Measurements from ENCODE around the gene ZNF444. TPM values are rescaled to one million over a fixed set of nuclear protein-coding genes. Genes with fewer than 3 reads are reported as not detected.

The ZNF444 gene
- polyA plus RNA-seq, 2 of the 4 experiments (the other 2 are of a cell fraction) = 16.5 to 26.2 TPM

- TF ChIP-seq USF2 (IDR thresholded peaks at IDR 0.05) = no peak
Observed at GRCh38 chr19:56144376-56144775, 3.3 kb downstream of the ZNF444 start (continued).

GRCh38 chr19:56144831-56145230, 3.7 kb downstream of the ZNF444 start:
- TF ChIP-seq FOXS1 (CRISPR knock-in tag; IDR thresholded peaks at IDR 0.05) (no peak), EHF (CRISPR knock-in tag; IDR thresholded peaks at IDR 0.05) (no peak), USF2 (IDR thresholded peaks at IDR 0.05) (no peak), HES2 (IDR thresholded peaks at IDR 0.05) (no peak), ZC3H11A (IDR thresholded peaks at IDR 0.05) (no peak), TFCP2L1 (CRISPR knock-in tag; IDR thresholded peaks at IDR 0.05) (no peak), EHMT2 (IDR thresholded peaks at IDR 0.05; ENCODE audit: low read depth) (no peak), ZSCAN20 (CRISPR knock-in tag; IDR thresholded peaks at IDR 0.05) (no peak), PBX3 (IDR thresholded peaks at IDR 0.05) (no peak)
- Histone ChIP-seq H3K4me1 (peaks cover 14% of the 10 kb centered on the region; the same call in 2 of the 3 replicates), H3K27ac (no peak overlapping the region), H3K9me3 (no peaks in the 10 kb centered on the region), H3K4me3 (no peak overlapping the region), H3K4me2 (no peak overlapping the region)
- DNase-seq (ENCODE audit: low read depth in 1 of 2, low spot score in 1 of 2) = no peak
- POLR2A ChIA-PET = interaction anchor here (0.7 kb wide), 1 partner anchor 24 kb away, joined by 3 read pairs; the partner anchor contains the start of gene ZNF787
- 91% methylated on average over 12 of the region's 12 CpGs for WGBS (ENCODE audit: missing lambda C conversion rate)
- ATAC-seq = no peak
- CTCF ChIA-PET = no interaction called here
- FAIRE-seq = no peak

- Histone ChIP-seq H3K9me3 (no peaks in the 10 kb centered on the region), H3K4me3 (no peak overlapping the region), H3K27ac (no peak overlapping the region), H3K4me1 (peaks cover 10% of the 10 kb centered on the region; the same call in 2 of the 3 replicates), H3K4me2 (no peak overlapping the region)
- FAIRE-seq = no peak
- ChIA-PET CTCF (interaction anchor here (0.8 to 1.2 kb wide), 3 partner anchors 9 to 20 kb away, joined by 3 to 6 read pairs (median 3); no protein-coding TSS in a partner anchor), POLR2A (interaction anchor here (0.7 kb wide), 1 partner anchor 24 kb away, joined by 3 read pairs; the partner anchor contains the start of gene ZNF787)
- no peak for DNase-seq (ENCODE audit: low read depth in 1 of 2, low spot score in 1 of 2)
- no peak for ATAC-seq
- TF ChIP-seq BCL3 (IDR thresholded peaks at IDR 0.05) (no peak), GATA3 (IDR thresholded peaks at IDR 0.05; ENCODE audit: borderline replicate concordance) (no peak), HDAC2 (IDR thresholded peaks at IDR 0.05) (no peak), RFX5 (IDR thresholded peaks at IDR 0.05) (no peak), TP53 (CRISPR knock-in tag; IDR thresholded peaks at IDR 0.05) (no peak), NR3C1 (IDR thresholded peaks at IDR 0.05) (no peak), PHF8 (IDR thresholded peaks at IDR 0.05; ENCODE audit: borderline replicate concordance, low read depth) (no peak), CTCF (IDR thresholded peaks at IDR 0.05) (no peak), HMGXB4 (CRISPR knock-in tag; IDR thresholded peaks at IDR 0.05; ENCODE audit: borderline replicate concordance) (no peak), KDM5A (IDR thresholded peaks at IDR 0.05) (no peak), CHD4 (IDR thresholded peaks at IDR 0.05; ENCODE audit: borderline replicate concordance) (no peak), CBX2 (IDR thresholded peaks at IDR 0.05; ENCODE audit: borderline replicate concordance, low read depth) (no peak), RARB (CRISPR knock-in tag; IDR thresholded peaks at IDR 0.05) (no peak), MYC (IDR thresholded peaks at IDR 0.05; ENCODE audit: borderline replicate concordance, low read length) (no peak), JUN (IDR thresholded peaks at IDR 0.05) (no peak), HOXA7 (CRISPR knock-in tag; IDR thresholded peaks at IDR 0.05) (no peak)
- WGBS (ENCODE audit: missing lambda C conversion rate) = 87% methylated on average over 10 of the region's 10 CpGs
Observed at GRCh38 chr19:56145698-56146097, 4.6 kb downstream of the ZNF444 start.

Measured in A549 (cell line).